Activated naive CD4-positive, alpha-beta T cell (primary cell): ENCODE measurements around the gene THRB.

Source experiments
- DNase-seq, 4 experiments: peaks; one replicate each; lab custom pipeline; 2025; lab: John Stamatoyannopoulos, UW

Gene THRB

DNA sequence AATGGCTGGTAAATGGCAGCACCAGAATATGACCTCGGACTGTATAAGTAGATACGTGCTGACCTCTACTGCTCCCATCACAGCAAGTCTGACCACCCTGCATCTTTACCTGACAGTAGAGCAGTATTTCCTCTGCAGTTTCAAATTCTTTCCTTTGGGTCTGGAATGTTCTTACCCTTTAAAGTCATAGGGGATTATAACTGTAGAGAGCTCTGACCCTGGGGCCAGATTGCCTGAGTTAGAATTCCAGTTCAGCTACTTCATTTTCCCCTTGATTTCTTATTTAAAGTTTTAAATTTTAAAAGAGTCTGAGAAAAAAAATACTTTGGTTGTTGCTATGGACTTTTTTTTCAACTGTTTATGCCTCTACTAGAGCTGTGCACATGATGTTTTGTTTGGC lies 311.9 kb downstream of the THRB start:
- no peak for DNase-seq

DNA sequence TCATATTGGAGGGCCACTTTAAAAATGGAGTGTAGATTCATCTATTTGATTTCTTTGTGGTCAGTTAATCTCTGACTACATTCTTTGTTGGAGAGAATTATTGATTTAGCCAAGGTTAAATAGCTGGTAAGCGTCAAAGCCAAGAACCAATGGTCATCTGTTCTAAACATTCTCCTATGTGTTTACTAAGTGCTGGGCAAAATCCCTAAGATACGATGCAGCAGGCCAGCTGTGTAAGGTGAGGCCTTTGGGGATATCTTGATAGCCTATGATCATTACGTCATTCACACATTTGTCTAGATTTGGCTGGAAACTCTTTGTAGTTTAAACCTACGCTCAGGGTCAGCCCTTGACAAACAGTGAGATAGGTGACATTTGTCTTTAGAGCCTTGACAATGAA lies 313.4 kb downstream of the THRB start:
- no peak for DNase-seq

DNA sequence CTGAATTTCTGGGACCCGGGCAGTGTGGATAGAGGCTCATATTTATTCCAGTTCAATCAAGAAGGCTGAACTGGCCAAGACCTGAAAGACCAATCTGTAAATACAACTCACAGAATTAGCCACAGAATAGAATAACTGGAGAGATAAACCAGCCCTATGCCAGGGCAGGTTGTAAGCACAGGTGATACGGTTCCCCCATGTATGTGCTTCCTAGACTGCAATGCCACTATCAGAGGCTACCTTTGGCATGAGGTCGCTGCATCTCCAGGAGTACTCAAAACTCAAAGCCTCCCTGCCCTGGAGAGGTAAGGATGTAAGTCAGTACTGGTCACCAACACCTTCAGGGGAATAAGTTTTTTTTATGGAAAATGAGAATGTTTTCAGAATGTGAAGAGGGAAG lies 314.0 kb downstream of the THRB start:
- no peak for DNase-seq

DNA sequence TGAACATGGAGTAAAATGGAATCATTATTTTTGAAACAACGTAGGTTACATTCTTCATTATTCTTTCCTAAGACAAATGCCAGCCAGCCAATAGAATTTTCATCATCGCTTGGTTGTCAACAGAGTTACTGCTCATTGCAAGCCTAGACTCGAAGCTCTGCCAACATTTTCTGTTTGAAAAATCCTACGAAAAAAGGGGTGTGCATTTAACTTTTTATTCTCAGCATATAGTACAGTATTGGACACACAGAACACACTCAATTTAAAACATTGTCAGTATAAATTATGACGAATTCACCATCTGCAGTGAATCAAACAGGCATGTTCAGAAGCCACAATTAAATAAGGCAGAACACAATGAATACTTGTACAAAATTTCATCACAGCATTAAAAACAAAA lies 317.4 kb downstream of the THRB start:
- no peak for DNase-seq

DNA sequence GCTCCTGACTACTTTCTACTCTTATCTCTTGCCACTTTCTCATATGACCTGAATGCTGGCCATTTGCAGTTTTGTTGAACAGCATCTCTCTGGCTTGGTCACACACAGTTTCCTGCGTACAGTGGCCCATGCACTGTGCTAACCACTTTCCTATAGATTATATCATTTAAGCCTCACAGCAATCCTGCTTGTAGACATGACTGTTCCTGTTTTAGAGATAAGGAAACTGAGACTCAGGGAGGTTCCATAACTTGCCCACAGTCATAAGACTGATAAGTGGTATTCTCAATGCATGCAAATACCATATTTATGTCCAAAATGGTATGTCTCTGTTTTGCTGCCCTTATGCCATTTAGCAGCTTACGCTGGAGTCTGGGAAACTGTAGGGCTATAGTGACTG lies 320.0 kb downstream of the THRB start:
- DNase-seq: no peak

DNA sequence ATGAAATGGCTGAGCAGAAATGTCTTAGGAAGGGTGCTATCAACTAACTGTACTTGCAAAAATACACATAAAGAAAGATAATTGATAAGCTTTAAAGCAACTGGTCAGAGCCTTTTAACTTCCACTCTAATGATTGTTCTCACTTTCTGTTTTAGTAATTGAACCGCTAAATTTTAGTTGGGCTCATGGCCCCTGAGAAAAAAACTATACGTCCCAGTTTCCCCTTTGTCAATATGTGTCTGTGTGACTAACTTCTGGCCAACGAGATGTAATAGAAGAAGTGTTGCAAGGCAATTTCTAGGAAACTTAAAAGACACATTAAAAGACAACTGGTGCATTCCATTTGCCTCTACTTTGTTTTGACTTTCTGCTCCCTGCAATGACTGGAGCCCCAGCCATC lies 325.7 kb downstream of the THRB start:
- no peak for DNase-seq

DNA sequence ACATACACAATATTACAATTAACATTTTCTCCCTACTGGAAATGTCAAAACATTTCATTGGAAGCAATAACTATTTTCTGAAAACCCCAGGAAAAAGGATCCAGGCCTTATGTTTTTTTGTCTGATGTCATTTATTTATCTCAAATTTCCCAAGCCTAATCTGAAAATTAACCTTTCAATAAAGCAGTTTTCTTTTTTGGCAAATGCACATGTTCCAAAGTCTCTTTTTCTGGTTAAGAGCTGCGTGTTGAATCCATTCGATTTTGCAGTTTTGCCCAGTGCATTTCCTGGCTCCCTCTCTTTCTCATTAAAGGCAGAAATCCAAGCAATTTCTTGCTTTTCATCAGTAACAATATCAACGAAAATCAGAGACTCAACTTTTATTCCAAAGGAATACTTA lies 327.2 kb downstream of the THRB start:
- DNase-seq: no peak

DNA sequence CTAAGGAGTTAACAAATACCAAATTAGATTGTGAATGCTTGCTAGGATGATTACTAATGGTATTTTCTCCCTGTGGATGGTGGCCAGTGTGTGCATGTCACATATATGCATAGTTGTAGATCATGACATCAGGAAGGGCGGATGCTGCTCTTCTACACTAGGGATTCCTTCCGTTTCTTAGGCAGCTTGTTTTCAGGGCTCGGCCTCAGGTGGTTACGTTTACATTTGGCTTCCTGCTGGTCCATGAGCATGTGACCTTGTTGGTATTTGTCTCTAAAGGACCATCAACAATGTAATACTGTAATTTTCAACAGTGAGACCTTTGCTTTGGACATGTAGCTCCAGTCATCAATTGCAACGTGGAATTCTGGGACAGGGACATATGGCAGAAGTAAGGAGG lies 328.1 kb downstream of the THRB start:
- DNase-seq: no peak

DNA sequence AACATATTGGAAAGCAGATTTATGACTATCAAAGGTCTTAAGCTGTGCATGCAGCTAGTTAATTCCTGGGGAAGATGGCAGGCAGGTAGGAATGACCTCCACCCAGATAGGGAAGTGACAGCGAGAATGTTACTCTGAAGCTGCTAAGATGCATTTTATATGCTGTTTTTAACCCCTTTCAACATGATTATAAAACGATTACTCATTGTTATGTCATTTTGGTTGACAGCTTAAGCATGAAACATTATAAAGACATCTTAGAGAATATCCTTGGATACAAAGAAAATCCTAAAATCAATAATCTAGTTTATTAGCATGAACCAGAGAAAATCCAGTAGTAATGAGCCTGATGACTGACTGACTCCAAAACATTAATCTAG lies 329.1 kb downstream of the THRB start:
- no peak for DNase-seq

DNA sequence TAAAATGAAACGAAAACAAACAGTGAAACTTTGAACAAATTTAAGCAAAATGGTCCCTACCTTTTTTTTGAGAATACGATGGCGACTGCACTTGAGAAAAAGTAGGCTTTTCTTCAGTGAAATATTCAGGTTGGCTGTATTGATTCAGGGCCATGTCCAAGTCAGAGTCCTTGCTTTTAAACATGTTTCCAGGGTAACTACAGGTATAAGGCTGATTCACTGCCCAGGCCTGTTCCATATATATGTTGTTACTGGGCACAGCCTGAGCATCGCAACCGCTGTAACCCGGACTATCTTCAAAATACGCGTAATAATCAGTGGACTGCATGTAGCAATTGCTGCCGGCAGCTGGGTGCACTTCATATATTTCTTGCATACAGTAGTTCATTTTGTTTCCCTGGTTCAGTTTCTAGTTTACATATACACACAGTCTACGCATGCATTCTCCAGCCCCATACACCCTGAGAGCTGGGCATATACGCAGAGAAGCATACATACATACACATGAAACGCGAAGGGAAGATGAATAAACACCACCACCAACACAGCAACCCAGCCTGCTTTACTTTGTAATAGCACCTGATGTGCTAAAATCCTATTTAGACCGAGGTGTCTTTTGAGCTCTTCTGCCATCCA lies 329.6 kb downstream of the THRB start:
- DNase-seq: no peak

DNA sequence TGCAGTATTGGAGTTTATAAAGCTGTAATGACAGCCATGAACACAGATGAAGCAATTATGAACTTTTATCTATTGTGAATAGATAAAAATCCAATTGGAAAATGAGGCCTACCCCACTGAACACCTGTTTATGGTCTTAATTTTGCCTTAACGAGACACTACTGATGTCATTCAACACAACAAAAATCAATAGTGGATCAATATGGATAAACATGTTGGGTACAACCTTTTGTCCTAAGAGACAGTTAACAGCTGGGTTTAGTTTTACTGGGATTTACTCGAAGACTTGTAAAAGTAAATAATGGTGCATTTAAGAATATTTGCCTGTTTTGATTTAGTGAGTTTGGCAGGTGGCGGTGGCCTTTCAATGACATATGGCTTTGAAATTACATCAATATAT lies 331.7 kb downstream of the THRB start:
- DNase-seq: no peak

DNA sequence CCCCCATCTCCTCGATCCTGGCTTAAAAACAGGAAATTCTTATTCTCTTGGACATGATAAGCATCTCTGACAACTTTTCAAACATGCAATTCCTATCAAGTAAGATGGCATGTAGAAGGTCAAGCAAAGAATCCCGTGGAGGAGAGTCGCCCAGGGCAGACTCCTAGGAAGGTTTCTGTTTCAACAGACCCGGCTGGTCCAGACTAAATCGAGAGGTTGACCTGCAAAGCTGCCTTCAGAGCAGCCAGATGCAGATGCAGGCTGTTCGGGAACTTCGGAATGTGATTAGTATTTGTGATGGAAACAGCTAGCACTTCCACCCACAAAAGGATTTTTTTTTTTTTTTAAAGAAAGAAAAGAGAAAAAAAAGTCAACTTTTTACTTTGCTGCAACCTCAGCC lies 332.8 kb downstream of the THRB start:
- no peak for DNase-seq

DNA sequence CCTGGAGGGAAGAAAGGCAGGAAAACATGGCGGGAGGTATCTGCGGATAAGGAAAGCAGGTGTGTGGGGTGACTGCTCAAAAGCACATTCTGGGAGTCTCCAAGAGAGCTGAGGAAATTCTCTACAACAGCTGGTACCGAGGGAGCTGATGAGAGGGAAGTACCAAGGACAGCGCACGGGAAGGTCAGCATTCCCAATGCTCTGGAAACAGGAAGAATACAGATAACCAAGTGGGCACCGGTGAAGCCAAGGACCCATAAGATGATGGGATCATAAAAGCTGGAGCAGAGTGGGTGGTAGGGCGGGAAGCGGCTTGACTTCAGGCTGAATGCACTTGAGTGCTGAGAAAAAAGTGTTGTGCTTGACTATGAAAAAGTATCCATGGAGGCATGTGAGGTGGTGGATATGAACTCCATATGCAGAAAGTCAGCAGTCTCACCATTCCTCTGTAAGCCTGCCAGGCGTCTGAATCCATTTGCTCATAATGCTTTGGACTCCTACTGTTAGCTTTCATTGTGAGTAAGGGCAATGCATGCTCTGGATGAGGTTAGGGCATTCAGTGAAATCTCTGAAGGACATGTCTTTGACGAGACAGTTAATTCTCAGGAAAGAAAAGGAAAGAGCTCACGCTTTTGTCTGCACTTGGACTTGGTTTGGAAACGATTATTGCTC lies 334.1 kb downstream of the THRB start:
- DNase-seq: no peak

DNA sequence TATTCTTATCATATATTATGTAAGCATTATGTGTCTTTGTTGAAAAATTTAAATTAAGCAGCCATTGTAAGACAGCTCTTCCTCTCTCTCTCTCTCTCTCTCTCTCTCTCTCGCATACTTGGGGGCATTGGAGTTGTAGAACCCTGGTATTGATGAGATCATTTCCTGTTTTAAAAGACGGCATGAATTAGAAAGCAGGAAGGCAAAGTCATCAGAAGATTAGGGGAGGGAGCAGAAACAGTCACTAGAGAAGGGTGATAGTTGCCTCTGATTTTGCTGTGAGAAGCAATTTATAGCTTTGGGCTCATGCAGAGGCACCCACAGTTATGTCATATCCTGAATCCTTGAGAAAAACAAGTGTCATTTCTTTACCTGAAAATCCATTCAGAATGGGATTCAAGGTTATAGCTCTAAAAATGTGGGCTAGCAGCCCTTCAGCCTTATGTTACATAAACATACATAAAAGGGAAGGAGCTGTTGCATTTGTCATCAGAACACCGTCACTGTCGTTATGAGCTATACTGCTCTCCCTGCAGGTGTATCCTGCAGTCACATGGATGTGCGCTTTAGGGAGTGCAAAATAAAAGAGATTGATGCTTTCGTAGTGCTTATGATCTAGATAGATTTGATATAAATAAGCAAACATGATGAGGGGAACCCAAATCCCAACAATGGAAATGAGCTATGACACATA lies 335.7 kb downstream of the THRB start:
- no peak for DNase-seq

DNA sequence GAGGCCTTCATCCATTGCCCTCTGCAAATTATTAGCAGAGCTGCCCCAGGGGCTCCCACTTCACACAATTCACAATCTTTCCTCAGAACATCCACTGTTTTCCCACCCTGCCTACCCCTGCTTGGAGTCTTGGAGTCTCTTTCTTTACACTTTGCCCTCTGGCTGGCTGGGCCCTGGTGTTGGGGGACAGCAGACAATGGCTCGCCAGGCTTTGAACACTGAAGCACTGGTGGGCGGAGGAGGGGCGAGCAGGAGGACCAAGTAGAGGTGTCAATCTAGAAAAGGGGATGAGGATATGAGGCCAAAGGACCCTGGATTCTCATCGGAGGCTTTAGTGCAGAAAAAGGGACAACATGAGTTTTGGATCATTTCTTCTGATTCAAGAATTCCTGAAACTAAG lies 337.5 kb downstream of the THRB start:
- no peak for DNase-seq

DNA sequence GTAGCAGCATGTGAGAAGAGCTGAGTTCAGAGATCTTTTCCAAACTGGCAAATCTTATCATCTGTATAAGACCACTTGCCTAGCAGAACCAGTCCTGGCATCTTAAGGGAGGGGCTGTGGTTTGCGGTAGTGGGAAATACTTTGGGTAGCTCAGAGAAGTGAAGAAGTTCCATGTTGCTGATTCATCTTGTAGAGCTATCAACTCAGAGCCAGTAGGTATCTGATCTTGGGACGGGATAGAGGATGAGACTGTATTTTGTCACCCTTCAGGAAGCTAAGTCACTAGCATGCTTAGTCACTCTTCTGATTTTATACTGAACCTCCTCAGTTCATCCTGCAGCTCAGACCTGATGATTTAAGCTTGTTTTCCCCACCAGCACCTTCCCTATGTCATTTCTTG lies 338.2 kb downstream of the THRB start:
- DNase-seq: no peak

DNA sequence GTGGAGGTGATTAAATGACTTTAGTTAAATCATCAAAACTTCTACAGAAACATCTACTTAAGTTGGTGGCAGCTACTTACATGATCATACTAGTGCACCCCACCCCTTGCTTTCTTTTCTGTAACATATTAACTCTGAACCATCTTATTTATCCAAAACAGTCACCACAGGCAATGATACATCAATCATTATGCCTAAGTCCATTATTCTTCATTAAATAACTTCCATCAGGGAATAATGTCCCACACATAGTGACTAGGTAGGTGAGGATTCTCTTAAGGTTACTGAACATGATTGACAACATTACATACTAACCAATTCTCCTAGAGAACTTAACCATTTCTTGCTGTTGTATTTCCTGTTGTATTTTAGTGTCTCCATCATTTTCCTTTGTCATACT lies 339.4 kb downstream of the THRB start:
- DNase-seq: no peak

DNA sequence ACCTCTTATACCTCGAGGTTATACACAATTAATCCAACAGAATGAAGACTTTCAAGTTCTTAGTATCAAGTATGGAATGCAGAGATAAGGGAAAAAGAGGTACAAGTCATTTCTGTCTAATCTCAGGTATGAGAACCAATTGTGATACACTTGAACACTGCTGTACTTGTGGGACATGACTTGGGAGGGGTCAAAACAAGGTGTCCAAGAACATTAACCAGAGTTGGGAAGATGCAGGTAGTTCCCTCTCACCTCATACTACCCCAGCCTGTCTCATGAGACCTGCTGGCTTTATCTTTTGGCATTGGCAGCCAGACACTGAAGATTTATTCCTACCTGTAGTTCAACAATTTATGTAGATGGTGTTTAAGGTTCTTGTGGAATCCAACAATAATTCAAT lies 339.9 kb downstream of the THRB start:
- DNase-seq: no peak

DNA sequence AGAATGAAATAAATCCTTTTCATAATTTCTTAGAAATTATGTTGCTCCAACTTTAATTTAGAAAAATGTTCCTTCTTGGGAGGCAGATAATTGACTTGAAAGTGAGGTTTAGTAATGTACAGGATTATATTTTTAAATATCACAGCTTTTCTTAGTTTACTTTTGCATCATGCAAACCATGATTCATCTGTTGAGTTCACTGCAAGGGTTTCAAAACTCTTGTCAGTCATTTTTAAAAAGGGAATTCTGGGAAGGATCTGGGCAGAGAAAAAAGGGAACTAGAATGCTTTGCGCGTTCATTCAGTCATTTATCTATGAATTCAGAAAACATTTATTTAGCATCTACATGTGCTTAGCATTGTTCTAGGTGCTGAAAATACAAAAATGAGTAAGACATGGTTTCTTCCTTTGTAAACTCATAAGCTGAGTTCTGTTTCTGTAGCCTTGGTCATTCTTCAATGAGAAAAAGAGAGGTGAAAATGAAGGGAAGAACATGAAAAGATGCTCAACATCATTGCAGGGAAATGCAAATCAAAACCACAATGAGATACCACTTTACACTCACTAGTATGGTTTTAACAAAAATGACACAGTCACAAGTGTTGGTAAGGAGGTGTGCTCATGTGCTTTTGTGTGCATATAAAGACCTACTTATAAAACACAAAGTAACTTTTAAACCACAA lies 340.5 kb downstream of the THRB start:
- DNase-seq: no peak

DNA sequence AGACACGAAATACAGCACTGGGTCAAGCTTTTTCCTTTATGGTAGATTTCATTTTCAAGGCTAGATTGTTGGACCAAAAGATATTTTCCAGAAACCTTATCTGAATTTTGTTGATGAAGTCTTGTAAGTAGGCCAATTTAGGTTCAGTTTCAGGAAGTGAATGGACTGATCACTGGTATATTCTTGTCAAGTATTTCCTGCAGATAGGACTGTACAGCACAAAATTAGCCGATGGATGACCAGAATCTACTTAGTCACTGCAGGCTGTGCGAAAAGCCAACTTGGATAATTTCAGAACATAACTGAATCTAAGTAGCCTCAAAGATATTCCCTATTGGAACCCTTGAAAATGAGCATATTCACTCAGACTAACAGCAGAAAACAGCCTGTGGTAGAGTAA lies 343.1 kb downstream of the THRB start:
- no peak for DNase-seq

DNA sequence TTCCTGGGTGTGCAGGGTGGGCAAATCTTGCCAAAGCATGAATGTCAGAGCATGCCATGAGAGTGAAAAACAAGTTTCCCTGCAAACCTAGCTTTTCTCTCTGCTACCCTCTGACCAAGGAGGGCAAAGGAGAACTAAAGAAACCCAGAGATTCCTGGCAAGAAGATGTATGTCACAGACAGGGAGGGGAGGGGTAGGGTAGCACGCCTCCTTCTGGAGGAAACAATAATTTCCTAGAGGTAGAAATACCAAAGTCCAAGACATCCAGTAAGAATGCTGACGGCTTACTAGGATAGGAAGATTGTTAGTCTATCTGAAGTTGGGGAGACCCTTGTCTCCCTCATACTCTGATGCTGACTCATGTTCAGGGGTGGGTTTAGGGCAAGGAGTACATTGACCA lies 345.6 kb downstream of the THRB start:
- DNase-seq: no peak

DNA sequence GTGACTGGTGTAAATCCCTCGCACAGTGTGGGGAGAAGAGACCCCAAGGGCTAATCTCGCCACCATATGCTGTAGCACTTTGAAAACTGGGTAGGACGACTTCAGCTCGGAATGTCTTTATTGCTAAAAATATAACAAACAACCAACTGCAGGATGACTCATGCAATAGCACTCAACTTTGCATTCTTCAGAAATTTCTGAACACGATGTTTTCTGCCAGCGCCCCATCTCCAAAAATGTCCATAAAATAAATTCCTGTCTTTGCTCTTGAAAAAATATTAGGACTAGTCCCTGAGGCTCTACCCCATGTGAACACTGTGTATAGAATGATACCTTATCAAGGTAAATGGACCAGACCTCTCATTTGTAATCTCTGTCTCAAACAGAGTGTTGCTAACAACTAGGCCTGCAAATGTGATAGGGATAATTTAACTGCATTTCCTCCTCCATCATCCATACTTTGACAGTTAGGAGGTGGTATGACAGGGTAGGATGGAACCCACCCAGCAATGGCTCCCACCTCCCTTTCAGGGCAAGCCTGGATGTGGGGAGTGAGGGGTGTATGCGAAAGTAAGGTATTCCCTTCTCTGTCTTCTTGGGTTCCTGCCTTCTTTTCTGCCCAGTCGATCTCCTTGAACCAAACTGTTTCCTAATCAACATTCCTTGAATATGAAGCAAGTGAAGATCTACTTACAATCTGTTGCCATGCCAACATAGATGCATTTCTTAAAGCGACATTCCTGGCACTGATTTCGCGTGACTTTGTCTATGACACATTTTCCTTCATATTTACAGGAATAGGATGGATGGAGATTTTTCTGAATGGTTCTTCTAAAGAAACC lies 348.4 kb downstream of the THRB start:
- no peak for DNase-seq
